GM18505 (cell line): ENCODE measurements around the gene HDLBP.

ENCODE experiments used
- ATAC-seq: cut with Tn5 transposase; IDR thresholded peaks from one replicate; pipeline ENCODE4 v1.9.1; 2021; ENCODE audit not compliant: unreplicated experiment
- POLR2A ChIP-seq: IDR thresholded peaks from 4 replicates; pipeline ENCODE4 v1.6.1; 2011; ENCODE audit warnings: borderline replicate concordance; ENCODE audit not compliant: insufficient read depth, insufficient read length; ENCODE audit errors: extremely low read depth

Gene HDLBP

DNA sequence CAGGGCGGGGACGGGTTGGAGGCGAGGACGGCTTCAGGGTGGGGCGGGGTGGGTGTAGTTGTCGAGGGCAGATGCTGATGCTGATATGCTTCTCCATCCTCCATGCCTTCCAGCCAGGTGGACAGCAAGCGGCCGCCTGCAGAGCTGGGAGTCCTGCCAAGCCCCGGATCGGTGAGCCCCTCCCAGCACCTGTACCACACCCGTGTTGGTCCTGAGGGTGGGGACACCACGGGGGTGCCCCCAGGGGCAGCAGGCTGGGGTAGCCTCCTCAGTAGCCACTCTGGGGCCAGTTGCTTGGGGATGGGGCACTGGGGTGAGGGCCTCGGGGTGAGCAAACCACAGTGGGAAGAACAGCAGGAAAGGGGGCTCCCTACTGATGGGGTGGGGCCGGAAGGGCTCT lies 124.4 kb downstream of the HDLBP start:
- ATAC-seq, result no peak
- no peak for TF ChIP-seq POLR2A

DNA sequence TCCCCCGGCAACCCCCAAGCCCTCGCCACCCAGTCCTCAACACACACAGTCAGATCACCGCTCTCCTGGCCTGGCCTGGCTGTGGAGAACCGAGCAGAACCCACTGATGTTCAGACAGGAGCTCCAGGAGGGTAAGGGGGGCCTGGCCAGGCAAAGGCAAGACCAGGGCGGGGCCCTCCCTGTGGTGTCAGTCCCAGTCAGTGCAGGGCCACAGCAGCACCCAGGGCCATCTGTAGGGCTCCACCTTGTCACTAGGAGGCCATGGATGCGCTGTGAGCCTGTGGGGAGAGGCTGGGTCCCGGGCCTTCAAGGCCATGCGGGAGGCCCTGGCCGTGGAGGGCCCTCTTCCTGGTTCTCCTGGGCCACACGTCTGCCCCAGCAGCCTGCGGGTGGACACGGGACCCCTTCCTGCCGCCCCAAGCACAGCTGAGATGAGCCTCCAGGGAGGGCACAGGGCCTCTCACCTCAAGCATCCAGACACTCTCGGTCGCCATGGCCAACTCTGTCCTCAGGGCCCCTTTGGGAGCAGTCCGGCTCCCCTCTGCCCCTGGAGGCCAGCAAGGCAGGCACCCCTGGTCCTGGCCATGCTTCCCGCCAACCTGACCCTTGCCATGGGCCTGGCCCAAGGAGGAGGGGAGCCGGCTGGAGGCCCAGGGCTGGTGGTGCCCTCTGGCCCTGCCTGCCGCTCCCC lies 125.0 kb downstream of the HDLBP start:
- no peak for TF ChIP-seq POLR2A
- ATAC-seq, result no peak

DNA sequence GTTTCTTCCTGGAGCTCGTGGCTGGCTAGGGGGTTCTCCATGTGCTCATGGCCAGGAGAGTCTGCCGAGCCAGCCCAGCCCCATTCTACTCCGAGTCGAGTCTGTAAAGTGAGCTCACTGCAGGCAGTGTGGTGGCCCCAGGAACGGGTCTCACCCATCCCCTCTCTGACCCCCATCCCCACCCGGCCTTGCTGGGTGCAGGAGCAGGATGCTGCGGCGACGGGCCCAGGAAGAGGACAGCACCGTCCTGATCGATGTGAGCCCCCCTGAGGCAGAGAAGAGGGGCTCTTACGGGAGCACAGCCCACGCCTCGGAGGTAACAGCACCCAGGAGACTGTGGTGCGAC lies 125.6 kb downstream of the HDLBP start:
- no peak for TF ChIP-seq POLR2A
- no peak for ATAC-seq

- TF ChIP-seq POLR2A, result no peak
- no peak for ATAC-seq
These were observed 126.2 kb downstream of the HDLBP start for GRCh38 chr2:241189093-241189855.

GRCh38 chr2:241188361-241189092 lies 126.9 kb downstream of the HDLBP start, which contains the start of gene ANO7:
Gene ANO7, plus strand, starts transcription at chr2:241188677. Its CDS starts 1,387 bp downstream, at chr2:241190064.
- no peak for TF ChIP-seq POLR2A
- no peak for ATAC-seq

DNA sequence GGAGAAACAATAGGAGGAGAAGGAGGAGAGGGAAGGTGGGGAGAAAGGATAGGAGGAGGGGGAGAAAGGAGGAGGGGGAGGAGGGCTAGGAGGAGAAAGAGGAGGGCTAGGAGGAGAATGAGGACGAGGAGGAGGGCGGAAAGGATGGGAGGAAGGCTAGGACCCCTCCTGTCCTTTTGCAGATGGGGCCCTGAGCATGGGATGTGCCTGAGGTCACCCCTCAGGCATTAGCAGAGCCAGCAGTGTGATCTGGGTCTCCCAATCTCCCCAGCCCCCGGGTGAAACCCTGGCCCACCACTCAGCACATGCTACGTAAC lies 127.6 kb downstream of the HDLBP start:
- no peak for TF ChIP-seq POLR2A
- ATAC-seq, result no peak

DNA sequence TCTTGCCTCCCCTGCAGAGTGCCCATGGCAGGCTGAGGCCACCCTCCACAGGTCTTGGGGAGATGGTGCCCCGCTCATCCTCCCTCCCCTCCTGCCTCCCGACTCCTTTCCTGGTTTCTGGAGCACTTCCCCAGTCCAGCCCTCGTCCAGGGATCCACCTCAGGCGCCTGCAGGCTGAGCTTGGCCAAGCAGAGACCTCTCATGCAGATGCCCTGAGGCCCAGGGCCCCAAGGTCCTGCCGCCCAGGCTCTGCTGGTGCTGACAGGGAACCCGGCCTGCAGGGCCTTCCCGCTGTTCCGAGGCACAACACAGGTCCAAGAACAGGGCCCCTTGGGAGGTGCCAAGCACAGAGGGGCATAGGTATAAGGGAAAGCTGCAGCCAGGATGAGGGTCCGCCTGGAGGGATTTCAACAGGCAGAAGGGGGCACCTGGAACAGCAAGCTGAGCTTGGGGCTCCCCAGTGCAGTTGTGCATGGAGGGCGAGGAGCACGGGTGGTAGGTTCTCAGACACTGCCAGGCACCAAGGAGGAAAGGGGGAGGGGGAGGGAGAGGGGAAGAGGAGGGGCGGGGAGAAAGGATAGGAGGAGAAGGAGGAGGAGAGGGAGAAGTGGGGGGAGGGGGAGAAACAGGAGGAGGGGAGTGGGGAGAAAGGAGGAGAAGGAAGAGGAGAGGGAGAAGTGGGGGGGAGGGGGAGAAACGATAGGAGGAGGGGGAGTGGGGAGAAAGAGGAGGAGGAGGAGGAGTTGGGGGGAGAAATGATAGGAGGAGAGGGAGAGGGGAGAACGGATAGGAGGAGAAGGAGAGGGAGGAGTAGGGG lies 128.2 kb downstream of the HDLBP start:
- no peak for TF ChIP-seq POLR2A
- ATAC-seq, result no peak

DNA sequence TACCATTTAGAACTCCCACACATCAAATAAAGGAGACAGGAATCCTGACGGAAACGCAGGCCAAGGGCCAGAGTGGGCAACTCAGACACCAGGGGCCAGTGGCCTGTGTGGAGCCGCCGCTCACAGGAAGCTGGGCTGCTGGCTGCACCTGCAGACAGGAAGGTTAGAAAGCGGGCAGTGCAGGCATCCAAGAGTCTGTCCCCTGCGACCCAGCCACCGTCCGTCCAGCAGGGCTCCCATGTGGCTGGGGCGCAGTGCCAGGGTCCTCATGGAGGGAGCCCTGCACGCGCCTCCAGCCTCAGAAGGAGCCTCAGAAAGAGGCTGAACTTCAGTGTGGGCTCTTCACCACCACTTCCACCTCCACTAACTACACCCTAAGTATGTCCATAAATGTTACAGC lies 129.5 kb downstream of the HDLBP start:
- TF ChIP-seq POLR2A, result no peak
- ATAC-seq, result no peak

GRCh38 chr2:241184901-241185300 lies 130.6 kb downstream of the HDLBP start:
- ATAC-seq, result no peak
- no peak for TF ChIP-seq POLR2A

- no peak for TF ChIP-seq POLR2A
- no peak for ATAC-seq
These were observed 132.3 kb downstream of the HDLBP start for GRCh38 chr2:241183221-241183620.

DNA sequence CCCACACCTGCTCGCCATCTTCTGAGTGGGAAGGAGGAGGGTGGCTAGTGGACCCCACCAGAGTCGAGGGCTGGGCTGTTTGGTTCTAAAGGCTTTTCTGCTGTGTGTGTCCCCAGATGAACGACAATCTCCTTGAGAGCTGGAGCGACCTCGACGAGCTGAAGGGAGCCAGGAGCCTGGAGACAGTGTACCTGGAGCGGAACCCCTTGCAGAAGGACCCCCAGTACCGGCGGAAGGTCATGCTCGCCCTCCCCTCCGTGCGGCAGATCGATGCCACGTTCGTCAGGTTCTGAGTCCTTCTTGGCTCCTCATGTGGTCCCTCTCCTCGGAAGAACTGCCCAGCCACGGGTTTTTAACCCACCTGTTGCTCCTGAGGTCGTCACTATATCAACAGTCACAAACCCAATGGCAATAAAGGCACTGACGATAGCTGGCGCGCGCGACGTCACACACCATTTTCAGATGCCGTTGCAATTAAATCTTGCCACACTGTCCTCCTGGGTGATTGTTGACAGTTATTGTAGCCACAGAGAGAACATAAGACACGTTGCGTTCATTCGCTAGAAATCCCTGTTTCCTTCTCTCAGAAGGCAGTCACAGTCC lies 132.8 kb downstream of the HDLBP start:
- ATAC-seq, result no peak
- no peak for TF ChIP-seq POLR2A

DNA sequence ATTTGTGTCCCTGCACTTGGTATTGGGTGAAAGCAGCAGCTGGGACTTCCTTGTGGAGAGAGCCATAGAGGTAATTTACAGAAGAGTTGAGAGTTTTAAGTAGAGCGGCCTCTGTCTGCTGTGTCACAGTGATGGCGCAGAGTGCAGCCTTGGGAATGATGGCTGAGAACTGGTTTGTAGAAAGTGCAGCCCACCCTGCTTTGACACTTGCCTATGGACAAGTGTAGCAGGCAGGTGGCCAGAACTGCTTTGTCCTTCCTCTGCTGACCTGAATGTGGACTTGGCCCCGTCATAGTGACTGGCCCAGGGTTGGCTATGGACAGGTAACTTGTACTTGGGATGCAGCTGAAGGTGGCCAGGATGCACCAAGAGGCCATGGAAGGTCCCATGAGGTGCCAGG lies 133.3 kb downstream of the HDLBP start:
- ATAC-seq, result no peak
- TF ChIP-seq POLR2A, result no peak

GRCh38 chr2:241180495-241180894 lies 135.0 kb downstream of the HDLBP start:
- no peak for ATAC-seq
- no peak for TF ChIP-seq POLR2A
